HEK293 (cell line): Measurements from ENCODE around the gene MVB12B.

Experiments used
- KLF1 ChIP-seq: fragments of 450-650 bp; formaldehyde crosslinking; IDR thresholded peaks from 2 replicates; pipeline ENCODE4 v1.5.1; 2016; ENCODE audit warnings: missing biosample characterization, missing genetic modification characterization
- MZF1 ChIP-seq: fragments of 450-650 bp; formaldehyde crosslinking; IDR thresholded peaks from 2 replicates; pipeline ENCODE4 v1.5.1; 2017; ENCODE audit warnings: missing biosample characterization, missing genetic modification characterization, borderline replicate concordance
- PRDM4 ChIP-seq: fragments of 450-650 bp; formaldehyde crosslinking; IDR thresholded peaks from 2 replicates; pipeline ENCODE4 v1.5.1; 2017; ENCODE audit warnings: missing biosample characterization, missing genetic modification characterization
- SP2 ChIP-seq: fragments of 450-650 bp; formaldehyde crosslinking; IDR thresholded peaks from 2 replicates; pipeline ENCODE4 v1.5.1; 2016; ENCODE audit warnings: missing biosample characterization, missing genetic modification characterization
- YY1 ChIP-seq: fragments of 450-650 bp; formaldehyde crosslinking; IDR thresholded peaks from 2 replicates; pipeline ENCODE4 v1.5.1; 2018; ENCODE audit warnings: missing biosample characterization, missing genetic modification characterization
- ZBTB8A ChIP-seq: fragments of 450-650 bp; formaldehyde crosslinking; IDR thresholded peaks from 2 replicates; pipeline ENCODE4 v1.5.1; 2016; ENCODE audit warnings: missing biosample characterization, missing genetic modification characterization
- ZNF24 ChIP-seq: fragments of 450-650 bp; formaldehyde crosslinking; IDR thresholded peaks from 2 replicates; pipeline ENCODE4 v1.5.1; 2016; ENCODE audit warnings: missing biosample characterization, missing genetic modification characterization
- ZNF274 ChIP-seq, 2 experiments: fragments of 200-500 bp in 1 of 2; fragments of 450-650 bp in 1 of 2; sonication (Bioruptor generic) in 1 of 2; formaldehyde crosslinking in 1 of 2; IDR thresholded peaks; 2 replicates each; pipeline versions ENCODE4 v1.5.1 to v1.6.1; 2014 to 2016; ENCODE audit warnings: borderline replicate concordance in 1 of 2, inconsistent platforms in 1 of 2, low read length in 1 of 2, missing biosample characterization in 1 of 2, missing genetic modification characterization in 1 of 2
- ZNF394 ChIP-seq: fragments of 450-650 bp; formaldehyde crosslinking; IDR thresholded peaks from 2 replicates; pipeline ENCODE4 v1.5.1; 2016; ENCODE audit warnings: missing biosample characterization, missing genetic modification characterization, mild to moderate bottlenecking, moderate library complexity, borderline replicate concordance
- ZNF76 ChIP-seq: fragments of 450-650 bp; formaldehyde crosslinking; IDR thresholded peaks from 2 replicates; pipeline ENCODE4; 2016; ENCODE audit warnings: low read depth, missing biosample characterization, missing genetic modification characterization, borderline replicate concordance
- ZNF777 ChIP-seq: fragments of 450-650 bp; formaldehyde crosslinking; IDR thresholded peaks from 2 replicates; pipeline ENCODE4 v1.5.1; 2017; ENCODE audit warnings: missing biosample characterization, missing genetic modification characterization, borderline replicate concordance
- ZSCAN30 ChIP-seq: fragments of 450-650 bp; IDR thresholded peaks from 2 replicates; pipeline ENCODE4 v1.5.1; 2018; ENCODE audit warnings: missing biosample characterization, mild to moderate bottlenecking, missing genetic modification characterization, moderate library complexity
- ZSCAN5A ChIP-seq: fragments of 450-650 bp; formaldehyde crosslinking; IDR thresholded peaks from 2 replicates; pipeline ENCODE4 v1.5.1; 2016; ENCODE audit warnings: missing biosample characterization, missing genetic modification characterization
- TF ChIP-seq, protein P1 (sequence below): fragments of 450-650 bp; formaldehyde crosslinking; IDR thresholded peaks from 2 replicates; pipeline ENCODE4 v1.5.1; 2016; ENCODE audit warnings: missing biosample characterization, missing genetic modification characterization

DNA sequence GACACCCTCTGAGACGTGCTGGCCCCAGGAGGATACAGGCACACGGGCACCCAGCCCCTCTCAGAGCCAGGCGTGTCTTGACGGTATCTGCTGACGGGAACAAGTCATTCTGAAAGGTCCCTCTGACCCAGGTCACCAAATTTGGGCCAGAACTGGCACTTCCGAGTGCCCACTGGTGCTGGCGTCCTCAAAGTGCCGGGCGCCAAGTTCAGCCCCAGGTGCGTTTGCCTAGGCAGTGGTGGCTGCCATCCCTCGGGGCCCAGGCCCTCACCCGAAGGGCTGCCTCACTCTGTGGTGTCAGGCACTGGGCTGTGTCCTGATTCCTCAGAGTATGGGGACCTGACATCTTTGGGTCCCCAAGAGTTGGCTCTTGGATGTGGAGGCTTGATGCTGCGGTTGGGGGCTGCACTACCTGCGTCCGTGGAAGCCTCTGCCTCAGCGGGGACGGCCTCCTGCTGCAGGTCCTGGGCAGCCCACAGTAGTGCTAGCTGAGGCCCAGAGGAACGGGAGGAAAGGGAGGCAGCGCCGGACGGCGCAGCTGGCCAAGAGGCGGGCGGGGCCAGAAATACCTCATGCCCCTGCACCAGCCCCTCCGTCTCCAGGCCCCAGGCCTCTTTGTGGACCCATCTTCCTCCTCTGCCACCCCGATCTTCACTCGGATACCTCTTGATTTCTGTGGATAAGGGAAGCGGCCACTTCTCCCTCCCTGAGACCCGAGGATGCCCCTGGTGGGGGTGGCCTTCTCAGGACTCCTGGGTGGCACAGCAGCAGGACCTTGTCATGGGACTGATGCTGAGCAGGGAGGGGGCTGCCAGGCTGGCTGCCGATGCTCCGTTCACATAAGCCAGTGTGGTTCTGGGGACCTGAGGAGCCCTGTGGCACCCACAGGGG, 177.7 kb downstream of the MVB12B start:
- TF ChIP-seq, protein P1, sequence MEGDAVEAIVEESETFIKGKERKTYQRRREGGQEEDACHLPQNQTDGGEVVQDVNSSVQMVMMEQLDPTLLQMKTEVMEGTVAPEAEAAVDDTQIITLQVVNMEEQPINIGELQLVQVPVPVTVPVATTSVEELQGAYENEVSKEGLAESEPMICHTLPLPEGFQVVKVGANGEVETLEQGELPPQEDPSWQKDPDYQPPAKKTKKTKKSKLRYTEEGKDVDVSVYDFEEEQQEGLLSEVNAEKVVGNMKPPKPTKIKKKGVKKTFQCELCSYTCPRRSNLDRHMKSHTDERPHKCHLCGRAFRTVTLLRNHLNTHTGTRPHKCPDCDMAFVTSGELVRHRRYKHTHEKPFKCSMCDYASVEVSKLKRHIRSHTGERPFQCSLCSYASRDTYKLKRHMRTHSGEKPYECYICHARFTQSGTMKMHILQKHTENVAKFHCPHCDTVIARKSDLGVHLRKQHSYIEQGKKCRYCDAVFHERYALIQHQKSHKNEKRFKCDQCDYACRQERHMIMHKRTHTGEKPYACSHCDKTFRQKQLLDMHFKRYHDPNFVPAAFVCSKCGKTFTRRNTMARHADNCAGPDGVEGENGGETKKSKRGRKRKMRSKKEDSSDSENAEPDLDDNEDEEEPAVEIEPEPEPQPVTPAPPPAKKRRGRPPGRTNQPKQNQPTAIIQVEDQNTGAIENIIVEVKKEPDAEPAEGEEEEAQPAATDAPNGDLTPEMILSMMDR (tag by site-specific recombination) = no peak
- no peak for TF ChIP-seq ZSCAN30 (tag by site-specific recombination)
- no peak for TF ChIP-seq KLF1 (tag by site-specific recombination)
- no peak for TF ChIP-seq SP2 (tag by site-specific recombination)
- TF ChIP-seq YY1 (tag by site-specific recombination) = no peak
- no peak for TF ChIP-seq ZNF394 (tag by site-specific recombination)
- no peak for TF ChIP-seq MZF1 (tag by site-specific recombination)
- no peak for TF ChIP-seq ZNF76 (tag by site-specific recombination)
- no peak for TF ChIP-seq ZBTB8A (tag by site-specific recombination)
- TF ChIP-seq ZNF777 = no peak
- TF ChIP-seq ZNF24 = no peak
- TF ChIP-seq ZSCAN5A (tag by site-specific recombination) = no peak
- no peak for TF ChIP-seq PRDM4 (tag by site-specific recombination)
- TF ChIP-seq ZNF274 (IDR thresholded peaks at IDR 0.05; ENCODE audit: low read length) = no peak
- no peak for TF ChIP-seq ZNF274 (tag by site-specific recombination; IDR thresholded peaks at IDR 0.05; ENCODE audit: borderline replicate concordance)
